K562 (cell line): ENCODE results near the gene SLC1A2. TPM values are rescaled to one million over a fixed set of nuclear protein-coding genes. Genes with fewer than 3 reads are reported as not detected.

Source experiments
- ATAC-seq: fragments of 200-7000 bp; cut with Tn5 transposase; 3 replicates; pipeline ENCODE4 v1.9.1; 2020; ENCODE audit warnings: moderate library complexity
- BruUV-seq: library from RNA; stranded (reverse); fragments of 400-500 nt; replicated peaks from 2 replicates; lab custom pipeline; 2021; lab: Mats Ljungman, UMichigan
- CTCF ChIA-PET: fragments of 300-600 bp; formaldehyde crosslinking; extraction: SDS; loops from one replicate; lab custom pipeline; 2021; ENCODE audit warnings: low intra/inter-chr PET ratio; lab: Yijun Ruan, JAX
- POLR2A ChIA-PET: fragments of 300-600, 350-650 bp; sonication (Branson Sonifier 250); formaldehyde crosslinking; extraction: SDS; loops from one replicate; lab custom pipeline; 2021; ENCODE audit warnings: antibody characterized with exemption, inconsistent platforms; lab: Yijun Ruan, JAX
- DNase-seq, 4 experiments: peaks; one replicate each; pipeline versions ENCODE4 v3.0.0 to v3.0.0-alpha.2; 2011 to 2018; ENCODE audit warnings: low spot score in 3 of 4, mixed read lengths in 3 of 4; ENCODE audit errors: extremely low read depth in 1 of 4
- FAIRE-seq: peaks from 2 replicates; lab custom pipeline; 2011; peaks lifted over from hg19 to GRCh38; lab: Jason Lieb, UNC
- H2AFZ ChIP-seq: 2 replicates; pipeline ENCODE4 v1.6.0; 2011; ENCODE audit warnings: low read depth, low read length, control low read depth, inconsistent platforms
- H3K27ac ChIP-seq: fragments of 200-600 bp; 3 replicates; pipeline ENCODE4 v1.8.0; 2011; ENCODE audit warnings: low read depth, mild to moderate bottlenecking, control low read depth, inconsistent platforms, low read length, moderate library complexity, mixed read lengths; ENCODE audit errors: extremely low read depth
- H3K27me3 ChIP-seq, 2 experiments: fragments of 300-600 bp in 1 of 2; 2 replicates in 1 of 2; 3 replicates in 1 of 2; pipeline versions ENCODE4 v1.6.0 to v1.8.0; 2011; ENCODE audit warnings: inconsistent platforms in 2 of 2, low read length in 2 of 2, mild to moderate bottlenecking in 1 of 2, mixed read lengths in 1 of 2, moderate library complexity in 1 of 2; ENCODE audit not compliant: control insufficient read depth in 2 of 2, insufficient read depth in 2 of 2
- H3K36me3 ChIP-seq: fragments of 300-600 bp; 3 replicates; pipeline ENCODE4 v1.8.0; 2011; ENCODE audit warnings: mild to moderate bottlenecking, low read length, inconsistent platforms; ENCODE audit not compliant: control insufficient read depth, insufficient read depth
- H3K4me1 ChIP-seq, 2 experiments: fragments of 200-600 bp in 1 of 2; replicated peaks in 1 of 2; 2 replicates in 1 of 2; 3 replicates in 1 of 2; pipeline versions ENCODE4 v1.5.1 to v1.8.0; 2011; ENCODE audit warnings: inconsistent platforms in 2 of 2, low read length in 2 of 2, mild to moderate bottlenecking in 1 of 2, mixed read lengths in 1 of 2, moderate library complexity in 1 of 2; ENCODE audit not compliant: control insufficient read depth in 2 of 2, insufficient read depth in 2 of 2
- H3K4me2 ChIP-seq: 2 replicates; pipeline ENCODE4 v1.6.1; 2011; ENCODE audit warnings: low read length, control low read depth, inconsistent platforms, mixed read lengths; ENCODE audit not compliant: insufficient read depth
- H3K4me3 ChIP-seq: fragments of 200-600 bp; sonication (generic), shearing (Covaris generic); 2 replicates; pipeline ENCODE4 v1.5.1; 2016; ENCODE audit warnings: control low read depth, inconsistent platforms
- H3K79me2 ChIP-seq: fragments of 200-600 bp; 3 replicates; pipeline ENCODE4 v1.8.0; 2011; ENCODE audit warnings: low read length, inconsistent platforms; ENCODE audit not compliant: control insufficient read depth, insufficient read depth
- H3K9ac ChIP-seq, 2 experiments: 2 replicates each; pipeline versions ENCODE4 v1.6.0 to v1.6.1; 2011; ENCODE audit warnings: low read depth in 2 of 2, low read length in 2 of 2, control low read depth in 1 of 2, inconsistent platforms in 1 of 2, mild to moderate bottlenecking in 1 of 2, mixed read lengths in 1 of 2; ENCODE audit not compliant: insufficient read depth in 1 of 2
- H3K9me1 ChIP-seq: one replicate; pipeline ENCODE4 v1.6.0; 2011; ENCODE audit warnings: inconsistent platforms, mild to moderate bottlenecking, low read length, moderate library complexity; ENCODE audit not compliant: control insufficient read depth, insufficient read depth
- H3K9me3 ChIP-seq: replicated peaks from 2 replicates; pipeline ENCODE4 v1.5.1; 2011; ENCODE audit warnings: low read depth, low read length, inconsistent platforms; ENCODE audit not compliant: control insufficient read depth, insufficient read depth
- H4K20me1 ChIP-seq: replicated peaks from 2 replicates; pipeline ENCODE4 v1.6.1; 2011; ENCODE audit warnings: low read length, inconsistent platforms, mixed read lengths; ENCODE audit not compliant: control insufficient read depth, insufficient read depth
- CHD1 ChIP-seq: fragments of 200-600 bp; sonication (generic); IDR thresholded peaks from one replicate; pipeline ENCODE4 v1.6.1; 2012; ENCODE audit warnings: mild to moderate bottlenecking, moderate library complexity, low read length, inconsistent platforms
- ELF1 ChIP-seq: fragments of 200-800 bp; sonication (Bioruptor generic); IDR thresholded peaks from 2 replicates; pipeline ENCODE4 v1.6.1; 2016; ENCODE audit warnings: missing genetic modification characterization, missing compliant biosample characterization
- FOXA3 ChIP-seq, 2 experiments: fragments of 450-650 bp in 1 of 2; sonication (generic) in 1 of 2; formaldehyde crosslinking; IDR thresholded peaks in 1 of 2; conservative IDR thresholded peaks in 1 of 2; 2 replicates each; pipeline versions ENCODE4 v1.4.0 to v1.8.0; 2020 to 2022; ENCODE audit warnings: mild to moderate bottlenecking in 2 of 2, missing genetic modification reagents in 1 of 2
- GATAD2B ChIP-seq: fragments of 450-650 bp; IDR thresholded peaks from 2 replicates; pipeline ENCODE4 v1.6.1; 2017; ENCODE audit warnings: mild to moderate bottlenecking, borderline replicate concordance
- NR1H2 ChIP-seq: sonication (generic); formaldehyde crosslinking; IDR thresholded peaks from 2 replicates; pipeline ENCODE4 v1.4.0; 2020; ENCODE audit warnings: mild to moderate bottlenecking, missing genetic modification reagents
- NR2F6 ChIP-seq: fragments of 450-650 bp; formaldehyde crosslinking; IDR thresholded peaks from 2 replicates; pipeline ENCODE4 v1.4.0; 2020; ENCODE audit warnings: mild to moderate bottlenecking
- PHTF2 ChIP-seq: fragments of 250-450 bp; sonication (Bioruptor Pico); IDR thresholded peaks from 2 replicates; pipeline ENCODE4 v1.5.0; 2021; ENCODE audit warnings: mild to moderate bottlenecking
- TCF3 ChIP-seq: sonication (generic); formaldehyde crosslinking; IDR thresholded peaks from 2 replicates; pipeline ENCODE4 v1.4.0; 2020; ENCODE audit warnings: mild to moderate bottlenecking, missing genetic modification reagents
- WGBS: fragments of 100-300 bp; shearing (Covaris generic); methylation state at CpG from one replicate; pipeline ENCODE4 v1.1.6; 2016; ENCODE audit warnings: low coverage, mixed read lengths; ENCODE audit not compliant: insufficient coverage; ENCODE audit errors: missing lambda C conversion rate; 5-methylcytosine and 5-hydroxymethylcytosine counted together
- in situ Hi-C: fragments of 300-500 bp; cut with MboI; formaldehyde crosslinking; loops from 4 replicates; pipeline ENCODE4 v1.15.0; 2018; ENCODE audit warnings: inconsistent platforms, mixed read lengths
- intact Hi-C: fragments of 100-400 bp; cut with micrococcal nuclease; formaldehyde crosslinking; loops from 2 replicates; pipeline ENCODE4 v1.14.2; 2022
- polyA plus RNA-seq, 8 experiments: library from polyadenylated mRNA; depleted of rRNA in 4 of 8; stranded (reverse) in 5 of 8; unstranded in 3 of 8; fragments of >200 nt; fragmentation: Nextera tagmentation in 2 of 8; fragmentation: Illumina TruSeq in 1 of 8; extraction: Ambion mirVana in 2 of 8; extraction: Trizol in 1 of 8; gene quantifications; 2 replicates each; pipeline versions ENCODE4 v1.2.1 to v1.2.3, GENCODE V29; 2011 to 2014; ENCODE audit warnings: inconsistent platforms in 1 of 8, missing spikeins in 1 of 8
- total RNA-seq, 7 experiments: library from RNA; depleted of rRNA in 6 of 7; stranded (reverse); fragments of >200 nt in 6 of 7; fragmentation: Illumina TruSeq in 2 of 7; extraction: Trizol in 2 of 7; gene quantifications; 2 replicates each; pipeline versions ENCODE4 v1.2.1 to v1.2.3, GENCODE V29; 2011 to 2021; ENCODE audit warnings: low replicate concordance in 1 of 7
- TF ChIP-seq, protein P1 (sequence below): fragments of 250-450 bp; sonication (Bioruptor Pico); IDR thresholded peaks from 2 replicates; pipeline ENCODE4 v1.4.0; 2020; ENCODE audit warnings: borderline replicate concordance
- TF ChIP-seq, protein P2 (sequence below), 2 experiments: fragments of 450-650 bp in 1 of 2; sonication (generic) in 1 of 2; formaldehyde crosslinking in 1 of 2; IDR thresholded peaks in 1 of 2; conservative IDR thresholded peaks in 1 of 2; 2 replicates each; pipeline versions ENCODE4 v1.6.1 to v1.8.1; 2016 to 2023; ENCODE audit warnings: mild to moderate bottlenecking in 2 of 2, moderate library complexity in 2 of 2, inconsistent platforms in 1 of 2, missing genetic modification reagents in 1 of 2
- TF ChIP-seq, protein P3 (sequence below): fragments of 250-450 bp; sonication (Bioruptor Pico); IDR thresholded peaks from 2 replicates; pipeline ENCODE4 v1.8.0; 2021; ENCODE audit warnings: moderate library complexity, mild to moderate bottlenecking, inconsistent platforms
- TF ChIP-seq, protein P4 (sequence below): fragments of 450-650 bp; formaldehyde crosslinking; IDR thresholded peaks from 2 replicates; pipeline ENCODE4 v1.4.0; 2022; ENCODE audit warnings: mild to moderate bottlenecking, moderate library complexity

Gene SLC1A2
- total and polyA plus RNA-seq, 9 of the 15 experiments (the other 6 are each of a cell fraction or from before 2014, with no cell fraction given) = 0.03 to 0.07 (median 0.04) TPM; not detected in 5

DNA sequence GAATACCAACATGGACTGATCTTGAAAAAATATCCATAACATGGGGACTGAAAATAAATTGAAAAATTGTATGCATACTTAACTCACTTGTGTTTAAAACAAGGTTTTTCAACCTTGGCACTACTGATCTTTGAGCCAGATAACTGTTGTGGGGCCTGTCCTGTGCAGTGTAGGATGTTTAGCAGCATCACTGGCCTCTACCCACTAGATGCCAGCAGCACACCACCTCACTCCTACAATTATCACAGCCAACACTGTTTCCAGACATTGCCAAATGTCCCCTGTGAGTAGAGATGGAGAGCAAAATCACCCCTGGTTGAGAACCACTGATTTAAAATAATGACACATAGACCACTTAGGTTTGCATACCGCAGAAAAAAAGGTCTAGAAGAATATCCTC lies 45.0 kb upstream of the SLC1A2 start:
- H3K79me2 ChIP-seq = no peaks in the 10 kb centered on the region

More for the DNA sequence above, 45.0 kb upstream of the SLC1A2 start:
- Histone ChIP-seq H3K9ac (no peak overlapping the region), H3K27me3 (peaks cover 3 to 4% of the 10 kb centered on the region in 2 experiments; a peak in 2 of 5 replicates), H3K4me1 (no peaks in the 10 kb centered on the region), H3K4me3 (no peak overlapping the region), H3K9me3 (no peaks in the 10 kb centered on the region), H3K36me3 (no peaks in the 10 kb centered on the region), H2AFZ (no peak overlapping the region), H4K20me1 (no peaks in the 10 kb centered on the region), H3K4me2 (no peak overlapping the region), H3K9me1 (no peaks in the 10 kb centered on the region), H3K27ac (no peak overlapping the region)
- no TSS peak for BruUV-seq
- TF ChIP-seq, protein P1, sequence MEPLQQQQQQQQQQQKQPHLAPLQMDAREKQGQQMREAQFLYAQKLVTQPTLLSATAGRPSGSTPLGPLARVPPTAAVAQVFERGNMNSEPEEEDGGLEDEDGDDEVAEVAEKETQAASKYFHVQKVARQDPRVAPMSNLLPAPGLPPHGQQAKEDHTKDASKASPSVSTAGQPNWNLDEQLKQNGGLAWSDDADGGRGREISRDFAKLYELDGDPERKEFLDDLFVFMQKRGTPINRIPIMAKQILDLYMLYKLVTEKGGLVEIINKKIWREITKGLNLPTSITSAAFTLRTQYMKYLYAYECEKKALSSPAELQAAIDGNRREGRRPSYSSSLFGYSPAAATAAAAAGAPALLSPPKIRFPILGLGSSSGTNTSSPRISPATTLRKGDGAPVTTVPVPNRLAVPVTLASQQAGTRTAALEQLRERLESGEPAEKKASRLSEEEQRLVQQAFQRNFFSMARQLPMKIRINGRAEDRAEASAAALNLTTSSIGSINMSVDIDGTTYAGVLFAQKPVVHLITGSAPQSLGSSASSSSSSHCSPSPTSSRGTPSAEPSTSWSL (CRISPR knock-in tag) = no peak
- no peak for TF ChIP-seq TCF3 (CRISPR knock-in tag)
- TF ChIP-seq, protein P2, sequence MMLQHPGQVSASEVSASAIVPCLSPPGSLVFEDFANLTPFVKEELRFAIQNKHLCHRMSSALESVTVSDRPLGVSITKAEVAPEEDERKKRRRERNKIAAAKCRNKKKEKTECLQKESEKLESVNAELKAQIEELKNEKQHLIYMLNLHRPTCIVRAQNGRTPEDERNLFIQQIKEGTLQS (IDR thresholded peaks at IDR 0.05) = no peak
- TF ChIP-seq, protein P2 (CRISPR knock-in tag; conservative IDR thresholded peaks at IDR 0.05) = no peak
- no peak for TF ChIP-seq FOXA3 (CRISPR knock-in tag; conservative IDR thresholded peaks at IDR 0.05 in 1 of 2, IDR thresholded peaks at IDR 0.05 in 1 of 2)
- TF ChIP-seq NR1H2 = no peak
- TF ChIP-seq, protein P3, sequence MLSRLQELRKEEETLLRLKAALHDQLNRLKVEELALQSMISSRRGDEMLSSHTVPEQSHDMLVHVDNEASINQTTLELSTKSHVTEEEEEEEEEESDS = no peak
- no peak for TF ChIP-seq ELF1 (tag)
- TF ChIP-seq CHD1 = no peak
- TF ChIP-seq NR2F6 (CRISPR knock-in tag) = no peak
- no peak for TF ChIP-seq GATAD2B
- TF ChIP-seq, protein P4, sequence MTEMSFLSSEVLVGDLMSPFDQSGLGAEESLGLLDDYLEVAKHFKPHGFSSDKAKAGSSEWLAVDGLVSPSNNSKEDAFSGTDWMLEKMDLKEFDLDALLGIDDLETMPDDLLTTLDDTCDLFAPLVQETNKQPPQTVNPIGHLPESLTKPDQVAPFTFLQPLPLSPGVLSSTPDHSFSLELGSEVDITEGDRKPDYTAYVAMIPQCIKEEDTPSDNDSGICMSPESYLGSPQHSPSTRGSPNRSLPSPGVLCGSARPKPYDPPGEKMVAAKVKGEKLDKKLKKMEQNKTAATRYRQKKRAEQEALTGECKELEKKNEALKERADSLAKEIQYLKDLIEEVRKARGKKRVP (CRISPR knock-in tag) = no peak
- TF ChIP-seq PHTF2 (CRISPR knock-in tag) = no peak
- no peak for ATAC-seq
- no peak for DNase-seq
- ChIA-PET POLR2A (interaction anchor here (1.1 kb wide), 1 partner anchor 8 kb away, joined by 3 read pairs; no protein-coding TSS in a partner anchor), CTCF (no interaction called here)
- in situ Hi-C loops = no loop called here
- intact Hi-C loops = no loop called here
- WGBS = 0% methylated on average over 1 of the region's 1 CpG
- no peak for FAIRE-seq
